HPDE6-E6E7 (cell line): ENCODE results near the gene ZNF174.

ENCODE experiments used
- DNase-seq: peaks from one replicate; pipeline ENCODE4 v3.0.0; 2011; ENCODE audit warnings: missing footprints; ENCODE audit errors: extremely low spot score

The ZNF174 gene

GRCh38 chr16:3443108-3444031, 42.4 kb downstream of the ZNF174 start, which contains the start of the genes NAA60 and ZNF597:
Gene NAA60 (plus strand): TSS chr16:3443680. CDS start chr16:3476228, 32,548 bp downstream.
Gene ZNF597 (minus strand): TSS chr16:3443504. CDS start chr16:3443153, 351 bp downstream.
- DNase-seq, result peak; percentile 79

- peak; percentile 39 for DNase-seq
Measured at GRCh38 chr16:3444032-3444388, 43.0 kb downstream of the ZNF174 start.

GRCh38 chr16:3454093-3454492, 53.1 kb downstream of the ZNF174 start:
- peak; percentile 17 for DNase-seq

GRCh38 chr16:3454631-3455147, 53.7 kb downstream of the ZNF174 start:
- no peak for DNase-seq

GRCh38 chr16:3457434-3458252, 56.6 kb downstream of the ZNF174 start:
- DNase-seq, result peak; percentile 99

GRCh38 chr16:3458278-3458851, 57.4 kb downstream of the ZNF174 start:
- DNase-seq, result peak; percentile 46

- DNase-seq, result peak; percentile 23
Measured at GRCh38 chr16:3458852-3459361, 57.9 kb downstream of the ZNF174 start.
